ENCODE data around the gene SH3BP2. TPM values are rescaled to one million over a fixed set of nuclear protein-coding genes. Genes with fewer than 3 reads are reported as not detected.

The SH3BP2 gene
- total and polyA plus RNA-seq, 2 donors from 2014 or later, result 27.3 to 128 TPM

GRCh38 chr4:2786794-2787229 is 6.1 kb upstream of the SH3BP2 start:
- Histone ChIP-seq H3K4me3 (ENCODE audit: low read length in 3 of 3) (no peak overlapping the region), H3K36me3 (ENCODE audit: control insufficient read depth in 2 of 3, insufficient read depth in 3 of 3, low read length in 3 of 3) (no peaks in the 10 kb centered on the region), H3K27me3 (ENCODE audit: control insufficient read depth, insufficient read depth, low read length) (no peaks in the 10 kb centered on the region), H3K9me3 (ENCODE audit: control insufficient read depth in 2 of 3, insufficient read depth in 1 of 3, low read length in 3 of 3) (no peaks in the 10 kb centered on the region), H3K9ac (ENCODE audit: low read length in 3 of 3) (no peak overlapping the region), H3K4me1 (ENCODE audit: control insufficient read depth in 2 of 3, insufficient read depth in 2 of 3, low read depth in 1 of 3, low read length in 3 of 3) (peaks cover 0 to 16% (median 10%) of the 10 kb centered on the region in 3 donors), H3K27ac (ENCODE audit: low read depth in 2 of 2, low read length in 2 of 2) (no peak overlapping the region)
- intact Hi-C loops (cut with DNase I), result no loop called here
- no peak for TF ChIP-seq CTCF (IDR thresholded peaks at IDR 0.05; ENCODE audit: borderline replicate concordance, extremely low read depth, insufficient read depth)
- DNase-seq (peak in 1 of 5 donors; percentile 75), FAIRE-seq (no peak)

GRCh38 chr4:2787230-2788100 is 5.4 kb upstream of the SH3BP2 start:
- intact Hi-C loops (cut with DNase I), result no loop called here
- no peaks in the 10 kb centered on the region for H3K9me3 ChIP-seq (ENCODE audit: control insufficient read depth in 2 of 3, insufficient read depth in 1 of 3, low read length in 3 of 3)
- peak in 2 of 5 donors; percentile 4 to 78 for DNase-seq
- H3K36me3 ChIP-seq (ENCODE audit: control insufficient read depth in 2 of 3, insufficient read depth in 3 of 3, low read length in 3 of 3), result no peaks in the 10 kb centered on the region
- H3K4me3 ChIP-seq (ENCODE audit: low read length in 3 of 3), result no peak overlapping the region
- TF ChIP-seq CTCF (IDR thresholded peaks at IDR 0.05; ENCODE audit: borderline replicate concordance, extremely low read depth, insufficient read depth), result no peak
- H3K4me1 ChIP-seq (ENCODE audit: control insufficient read depth in 2 of 3, insufficient read depth in 2 of 3, low read depth in 1 of 3, low read length in 3 of 3), result peaks cover 0 to 21% (median 13%) of the 10 kb centered on the region in 3 donors
- FAIRE-seq, result no peak
- H3K9ac ChIP-seq (ENCODE audit: low read length in 3 of 3), result no peak overlapping the region
- H3K27ac ChIP-seq (ENCODE audit: low read depth in 2 of 2, low read length in 2 of 2), result no peak overlapping the region
- no peaks in the 10 kb centered on the region for H3K27me3 ChIP-seq (ENCODE audit: control insufficient read depth, insufficient read depth, low read length)

- no peak for FAIRE-seq
These were observed 4.8 kb upstream of the SH3BP2 start for GRCh38 chr4:2788101-2788500.

More at GRCh38 chr4:2788101-2788500, 4.8 kb upstream of the SH3BP2 start:
- intact Hi-C loops (cut with DNase I), result no loop called here
- H3K27ac ChIP-seq (ENCODE audit: low read depth in 2 of 2, low read length in 2 of 2), result no peak overlapping the region
- peaks cover 0 to 21% (median 13%) of the 10 kb centered on the region in 3 donors for H3K4me1 ChIP-seq (ENCODE audit: control insufficient read depth in 2 of 3, insufficient read depth in 2 of 3, low read depth in 1 of 3, low read length in 3 of 3)
- DNase-seq, result no peak
- no peaks in the 10 kb centered on the region for H3K36me3 ChIP-seq (ENCODE audit: control insufficient read depth in 2 of 3, insufficient read depth in 3 of 3, low read length in 3 of 3)
- no peak for TF ChIP-seq CTCF (IDR thresholded peaks at IDR 0.05; ENCODE audit: borderline replicate concordance, extremely low read depth, insufficient read depth)
- H3K9me3 ChIP-seq (ENCODE audit: control insufficient read depth in 2 of 3, insufficient read depth in 1 of 3, low read length in 3 of 3), result no peaks in the 10 kb centered on the region
- H3K9ac ChIP-seq (ENCODE audit: low read length in 3 of 3), result no peak overlapping the region
- H3K4me3 ChIP-seq (ENCODE audit: low read length in 3 of 3), result no peak overlapping the region
- no peaks in the 10 kb centered on the region for H3K27me3 ChIP-seq (ENCODE audit: control insufficient read depth, insufficient read depth, low read length)

Data from kidney (tissue), 14 donors.